ENCODE data around the gene OGDH. TPM values are rescaled to one million over a fixed set of nuclear protein-coding genes. Genes with fewer than 3 reads are reported as not detected.

The OGDH gene
- polyA plus RNA-seq, 4 donors: 51.3 to 91.5 (median 88.8) TPM

DNA sequence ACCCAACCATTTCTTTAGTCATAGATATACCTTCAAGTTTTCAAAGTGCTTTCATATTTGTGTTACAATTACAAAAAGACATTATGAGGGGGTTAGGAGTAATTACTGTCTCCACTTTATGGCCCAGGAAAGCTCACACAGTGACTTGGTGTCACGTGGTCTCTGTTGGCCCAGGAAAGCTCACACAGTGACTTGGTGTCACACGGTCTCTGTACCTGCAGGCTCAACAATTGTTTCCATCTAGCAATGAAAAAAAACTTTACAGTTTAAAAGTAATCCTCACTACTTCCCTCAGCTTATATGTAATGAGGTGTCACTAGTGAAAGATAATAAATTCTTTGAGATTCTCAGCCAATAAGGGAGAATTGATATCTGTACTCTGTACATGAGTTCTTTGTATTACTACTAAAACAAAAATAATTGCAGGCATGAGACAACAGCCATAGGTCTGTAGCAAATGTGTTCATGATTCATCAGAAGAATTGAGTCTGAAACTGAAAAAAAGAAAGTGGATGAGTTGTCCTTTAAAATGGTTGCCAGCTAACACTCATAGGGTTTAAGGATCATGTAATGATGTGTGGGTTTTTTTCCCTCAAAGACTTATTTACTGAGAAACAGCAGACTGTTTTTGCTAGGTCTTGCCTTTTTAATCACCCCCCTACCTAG, 10.9 kb downstream of the OGDH start:
- no peak for DNase-seq (ENCODE audit: low read depth in 4 of 4, low spot score in 3 of 4)

DNA sequence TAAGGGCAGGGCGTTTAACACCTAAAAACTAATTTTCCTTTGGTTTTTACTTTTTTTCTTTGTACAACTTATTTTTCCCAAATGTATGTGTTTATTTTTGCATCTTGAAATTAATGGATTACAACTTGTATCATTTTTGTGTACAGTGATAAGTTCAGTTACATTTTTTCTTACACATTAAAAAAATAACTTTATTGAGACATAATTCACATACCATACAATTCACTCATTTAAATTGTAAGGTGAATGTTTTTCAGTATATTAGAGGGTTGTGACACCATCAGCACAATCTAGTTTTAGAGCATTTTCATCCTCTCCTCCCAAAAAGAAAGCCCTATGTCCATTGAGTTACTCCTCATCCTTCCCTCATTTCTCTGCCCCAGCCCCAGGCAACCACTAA, 11.6 kb downstream of the OGDH start:
- DNase-seq (ENCODE audit: low read depth in 4 of 4, low spot score in 3 of 4): no peak

DNA sequence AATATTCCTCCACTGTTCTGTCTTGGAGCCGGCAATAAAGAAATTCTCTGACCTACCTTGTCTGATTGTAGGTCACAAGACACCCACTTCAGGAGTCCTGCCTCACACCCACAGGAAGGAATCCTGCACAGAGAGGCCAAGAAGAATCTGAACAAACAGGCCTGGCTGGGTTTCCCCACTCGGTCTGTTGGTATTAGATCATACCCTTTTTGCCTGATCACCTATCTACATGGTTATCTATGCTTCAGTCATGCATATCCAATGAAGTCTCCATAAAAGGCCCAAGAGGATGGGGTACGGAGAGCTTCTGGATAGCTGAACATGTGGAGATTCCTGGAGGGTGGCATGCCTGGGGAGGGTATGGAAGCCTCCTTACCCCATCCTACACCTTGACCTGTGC, 12.3 kb downstream of the OGDH start:
- no peak for DNase-seq (ENCODE audit: low read depth in 4 of 4, low spot score in 3 of 4)

DNA sequence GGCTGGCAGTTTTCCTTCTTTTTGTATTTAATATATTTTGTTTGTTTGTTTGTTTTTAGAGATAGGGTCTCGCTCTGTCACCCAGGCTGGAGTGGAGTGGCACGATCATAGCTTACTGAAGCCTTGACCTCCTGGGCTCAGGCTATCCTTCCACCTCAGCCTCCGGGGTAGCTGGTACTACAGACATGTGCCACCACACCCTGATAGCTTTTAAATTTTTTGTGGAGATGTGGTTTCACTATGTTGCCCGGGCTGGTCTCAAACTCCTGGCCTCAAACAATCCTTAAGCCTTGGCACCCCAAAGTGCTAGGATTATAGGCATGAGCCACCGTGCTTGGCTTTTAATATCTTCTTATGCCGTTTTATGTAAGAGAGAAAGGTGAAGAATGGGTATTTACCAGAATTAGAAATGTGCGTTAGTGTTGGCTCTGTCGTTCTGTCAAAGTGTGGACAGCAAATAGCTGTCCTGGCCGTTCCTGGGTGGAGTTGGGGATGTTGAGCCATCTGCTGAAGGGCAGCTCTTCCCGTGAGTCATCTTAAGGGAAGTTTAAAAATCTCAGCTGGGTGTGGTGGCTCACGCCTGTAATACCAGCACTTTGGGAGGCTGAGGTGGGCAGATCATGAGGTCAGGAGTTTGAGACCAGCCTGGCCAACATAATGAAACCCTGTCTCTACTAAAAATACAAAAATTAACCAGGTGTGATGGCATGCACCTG, 14.8 kb downstream of the OGDH start:
- DNase-seq (ENCODE audit: low read depth in 4 of 4, low spot score in 3 of 4): no peak

DNA sequence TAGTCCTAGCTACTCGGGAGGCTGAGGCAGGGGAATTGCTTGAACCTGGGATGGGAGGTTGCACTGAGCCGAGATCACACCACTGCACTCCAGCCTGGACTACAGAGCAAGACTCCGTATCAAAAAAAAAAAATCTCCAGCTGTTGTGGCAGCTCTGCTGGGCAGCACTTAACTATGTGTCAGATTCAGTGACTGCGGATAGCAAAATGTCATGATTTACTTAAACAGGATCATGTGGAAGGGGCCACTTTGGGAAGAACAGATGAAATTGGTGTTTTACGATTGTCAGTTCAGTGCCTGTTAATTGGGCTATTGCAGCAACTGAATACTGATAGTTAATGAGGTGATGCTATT, 15.3 kb downstream of the OGDH start:
- DNase-seq (ENCODE audit: low read depth in 4 of 4, low spot score in 3 of 4): no peak

DNA sequence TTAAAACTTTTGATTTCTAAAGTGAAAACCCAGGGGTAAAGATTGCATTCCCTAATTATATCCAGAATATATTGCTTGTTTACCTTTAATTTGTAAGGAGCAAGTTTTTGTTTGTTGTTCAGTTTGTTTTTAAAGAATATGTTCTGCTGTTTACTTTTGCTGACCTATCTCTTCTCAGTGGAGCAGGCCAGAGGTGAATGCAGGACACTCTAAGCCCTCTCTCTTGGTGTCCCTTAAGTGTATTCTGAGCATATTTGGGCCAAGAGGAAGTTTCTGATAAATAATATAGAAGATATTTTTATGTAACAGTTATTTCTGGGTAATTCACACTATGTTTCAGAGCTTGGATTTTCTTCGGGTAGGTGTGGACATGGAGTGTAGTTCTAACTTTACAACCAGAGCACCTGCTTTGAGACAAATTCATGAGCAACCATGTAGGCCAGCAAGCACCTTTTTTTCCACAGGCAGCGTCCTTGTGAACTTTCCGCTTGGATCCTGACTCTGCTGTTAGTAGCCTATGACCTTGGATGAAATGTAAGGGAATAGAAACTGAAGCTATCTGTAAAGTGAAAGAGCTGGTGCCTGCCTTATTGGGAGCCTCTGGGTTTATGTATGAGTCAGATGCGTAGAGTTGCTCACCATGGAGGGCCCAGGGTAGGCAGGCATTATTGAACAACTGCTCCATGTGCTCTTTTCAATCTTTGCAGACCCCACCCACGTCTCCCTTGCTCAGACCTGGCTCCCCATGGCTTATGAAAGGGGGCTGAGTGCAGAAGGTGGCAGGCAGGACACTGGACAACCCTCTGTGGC, 16.1 kb downstream of the OGDH start:
- no peak for DNase-seq (ENCODE audit: low read depth in 4 of 4, low spot score in 3 of 4)

DNA sequence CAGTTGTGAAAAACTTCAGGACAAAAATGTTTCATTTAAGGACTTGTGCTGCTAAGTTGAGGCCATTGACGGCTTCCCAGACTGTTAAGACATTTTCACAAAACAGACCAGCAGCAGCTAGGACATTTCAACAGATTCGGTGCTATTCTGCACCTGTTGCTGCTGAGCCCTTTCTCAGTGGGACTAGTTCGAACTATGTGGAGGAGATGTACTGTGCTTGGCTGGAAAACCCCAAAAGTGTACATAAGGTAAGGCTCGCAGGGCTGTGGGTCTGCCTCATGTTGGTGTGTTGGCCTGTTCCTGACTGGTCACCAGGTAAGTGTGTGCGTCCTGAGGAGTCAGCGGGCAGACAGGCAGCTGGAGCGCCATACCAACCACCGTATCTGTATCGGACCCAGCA, 17.9 kb downstream of the OGDH start:
- DNase-seq (ENCODE audit: low read depth in 4 of 4, low spot score in 3 of 4): no peak

DNA sequence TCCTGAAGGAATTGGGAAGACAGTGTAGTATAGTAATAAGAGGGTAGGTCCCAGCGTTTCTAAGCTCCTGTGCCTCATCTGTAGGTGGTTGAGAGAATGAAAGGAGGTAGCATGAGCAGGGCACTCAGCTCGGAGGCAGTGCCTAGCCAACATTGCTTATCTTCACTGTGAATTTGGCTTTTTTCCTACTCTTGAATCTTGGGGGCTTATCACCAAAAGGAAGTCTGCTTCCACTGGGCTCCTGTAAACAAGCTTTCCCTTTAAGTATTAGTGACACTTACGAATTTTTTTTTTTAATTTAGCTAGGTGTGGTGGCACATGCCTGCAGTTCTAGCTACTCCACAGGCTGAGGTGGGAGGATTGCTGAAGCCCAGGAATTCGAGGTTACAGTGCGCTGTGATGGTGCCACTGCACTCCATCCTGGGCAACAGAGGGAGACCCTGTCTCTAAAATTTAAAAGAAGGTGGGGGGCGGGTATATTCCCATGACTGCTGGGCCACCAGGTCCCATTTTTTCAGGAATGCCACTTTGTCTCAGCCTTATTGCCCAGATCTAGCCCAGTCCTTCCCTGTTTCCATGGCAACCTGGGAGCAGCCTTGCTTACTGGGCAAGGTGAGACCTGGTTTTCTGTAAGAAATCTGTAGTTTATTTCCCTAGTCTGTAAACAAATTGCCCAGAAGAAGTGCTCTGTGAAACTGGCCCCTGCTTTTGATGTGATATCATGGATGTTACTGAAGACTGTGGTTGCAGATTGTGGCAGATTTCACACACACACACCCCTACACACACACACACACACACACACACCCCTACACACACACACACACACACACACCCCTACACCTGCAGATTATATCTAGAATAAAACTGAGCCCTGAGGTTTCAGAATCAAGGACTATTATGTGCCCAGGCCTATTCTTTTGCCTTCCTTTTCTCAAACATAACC, 19.4 kb downstream of the OGDH start:
- no peak for DNase-seq (ENCODE audit: low read depth in 4 of 4, low spot score in 3 of 4)

DNA sequence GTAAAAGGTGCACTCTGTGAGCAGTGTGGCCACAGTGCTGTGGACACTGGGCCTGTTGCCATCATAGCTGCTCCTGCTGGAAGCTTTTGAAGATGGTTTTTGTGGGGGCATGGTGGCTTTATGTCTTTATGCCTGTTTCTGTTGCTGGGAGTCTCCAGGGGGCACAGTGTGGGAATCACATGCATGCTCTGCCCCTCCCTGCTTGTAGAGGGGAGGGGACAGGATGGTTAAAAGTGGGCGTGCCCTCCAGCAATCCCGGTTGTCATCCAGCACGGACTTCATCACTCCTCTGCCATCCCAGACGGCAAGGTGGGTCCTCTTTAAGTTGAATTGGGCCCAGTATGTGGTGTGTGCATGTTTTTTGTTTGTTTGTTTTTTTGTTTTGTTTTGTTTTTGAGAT, 20.2 kb downstream of the OGDH start:
- DNase-seq (ENCODE audit: low read depth in 4 of 4, low spot score in 3 of 4): no peak

DNA sequence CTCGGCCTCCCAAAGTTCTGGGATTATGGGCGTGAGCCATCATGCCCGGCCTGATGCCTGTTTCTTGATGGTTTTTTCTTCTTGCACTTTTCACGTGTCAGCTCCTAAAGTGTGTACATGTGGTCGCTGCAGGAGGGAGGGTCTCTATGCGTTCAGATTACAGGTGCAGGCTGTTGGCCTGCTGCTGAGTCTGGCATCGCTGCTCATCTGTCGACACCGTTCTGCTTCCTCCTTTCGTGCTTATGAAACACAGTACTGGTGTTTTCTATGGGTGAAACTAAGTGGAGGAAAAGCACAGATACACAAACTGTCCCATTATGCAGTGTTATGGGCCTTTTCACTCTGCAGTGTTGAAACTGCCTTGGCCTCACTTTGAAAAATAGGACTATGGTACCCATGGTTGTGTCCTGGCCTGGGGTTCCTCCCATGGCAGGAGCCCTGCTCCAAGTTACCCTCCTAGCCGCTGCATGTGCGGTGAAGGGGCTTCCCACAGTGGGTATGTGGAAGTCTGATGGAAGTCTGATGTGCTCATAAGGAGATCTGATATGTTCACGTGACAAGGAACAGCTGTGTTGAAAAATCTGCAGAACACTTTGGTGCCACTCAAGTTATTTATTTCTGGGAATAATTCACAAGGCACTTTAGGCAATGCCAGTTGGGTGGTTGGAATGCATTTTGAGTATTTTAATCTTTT, 23.5 kb downstream of the OGDH start:
- no peak for DNase-seq (ENCODE audit: low read depth in 4 of 4, low spot score in 3 of 4)

DNA sequence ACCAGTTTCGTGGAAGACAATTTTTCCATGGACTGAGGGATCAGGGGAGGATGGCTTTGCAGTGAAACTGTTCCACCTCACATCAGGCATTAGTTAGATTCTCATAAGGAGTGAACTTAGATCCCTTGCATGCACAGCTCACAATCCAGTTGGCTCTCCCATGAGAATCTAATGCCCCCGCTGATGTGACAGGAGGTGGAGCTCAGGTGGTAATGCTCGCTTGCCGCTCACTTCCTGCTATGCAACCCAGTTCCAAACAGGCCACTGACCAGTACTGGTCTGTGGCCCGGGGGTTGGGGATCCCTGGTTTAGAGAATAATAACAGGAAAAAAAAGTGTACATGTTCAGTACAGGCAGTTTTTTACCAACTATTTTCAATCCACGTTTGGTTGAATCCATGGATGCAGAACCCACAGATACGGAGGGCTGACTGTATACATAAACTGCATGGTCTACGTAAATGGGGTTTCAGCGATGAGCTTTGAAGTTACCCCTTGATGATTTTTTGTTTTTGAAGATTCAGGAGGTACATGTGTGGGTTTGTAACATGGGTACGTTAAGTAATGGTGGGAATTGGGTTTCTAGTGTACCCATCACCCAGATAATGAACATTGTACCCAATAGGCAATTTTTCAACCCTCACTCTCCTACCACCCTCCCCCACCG, 24.5 kb downstream of the OGDH start:
- no peak for DNase-seq (ENCODE audit: low read depth in 4 of 4, low spot score in 3 of 4)

DNA sequence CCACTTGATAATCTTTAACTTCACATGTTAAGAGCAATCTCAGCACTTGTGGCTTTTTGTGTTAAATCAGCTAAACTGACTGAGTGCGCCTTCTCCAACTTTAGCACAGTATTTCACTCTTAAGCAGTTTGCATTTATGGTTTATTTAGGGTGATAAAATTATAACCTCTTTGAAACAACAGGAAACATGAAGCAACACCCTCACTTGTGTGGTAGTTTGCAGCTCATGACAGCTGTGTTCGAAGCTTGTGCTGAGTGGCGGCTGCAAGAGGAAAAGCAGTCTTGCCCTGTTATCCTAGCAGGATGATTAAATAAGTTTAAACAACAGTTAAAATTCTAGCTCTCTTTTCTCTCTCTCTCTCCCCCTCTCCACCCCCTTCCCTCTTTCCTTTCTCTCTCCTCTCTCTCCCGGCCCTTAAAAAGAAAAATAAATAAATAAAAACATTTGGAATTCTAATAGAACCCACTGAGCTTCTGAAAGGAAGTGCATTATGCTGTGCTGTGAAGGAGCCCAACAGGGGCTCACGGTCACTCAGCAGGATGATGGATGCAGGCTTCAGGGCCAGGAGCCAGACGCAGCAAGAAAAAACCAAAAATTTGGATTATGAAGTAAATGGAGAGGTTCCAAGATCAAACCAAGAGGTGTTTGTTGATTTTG, 25.2 kb downstream of the OGDH start:
- DNase-seq (ENCODE audit: low read depth in 4 of 4, low spot score in 3 of 4): no peak

DNA sequence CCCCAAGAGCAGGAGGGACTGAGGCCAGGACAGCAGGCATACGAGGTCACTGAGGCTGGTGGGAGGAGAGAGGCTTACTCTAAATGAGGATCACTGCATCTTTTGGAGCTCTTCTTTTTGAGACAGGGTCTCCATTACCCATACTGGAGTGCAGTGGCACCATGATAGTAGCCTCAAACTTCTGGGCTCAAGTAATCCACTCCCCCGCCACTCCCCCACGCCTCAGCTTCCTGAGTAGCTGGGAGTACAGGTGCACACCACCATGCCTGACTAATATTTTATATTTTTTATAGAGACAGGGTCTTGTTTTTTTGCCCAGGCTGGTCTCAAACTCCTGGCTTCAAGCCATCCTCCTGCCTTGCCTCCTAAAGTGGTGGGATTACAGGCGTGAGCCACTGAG, 25.8 kb downstream of the OGDH start:
- DNase-seq (ENCODE audit: low read depth in 4 of 4, low spot score in 3 of 4): no peak

DNA sequence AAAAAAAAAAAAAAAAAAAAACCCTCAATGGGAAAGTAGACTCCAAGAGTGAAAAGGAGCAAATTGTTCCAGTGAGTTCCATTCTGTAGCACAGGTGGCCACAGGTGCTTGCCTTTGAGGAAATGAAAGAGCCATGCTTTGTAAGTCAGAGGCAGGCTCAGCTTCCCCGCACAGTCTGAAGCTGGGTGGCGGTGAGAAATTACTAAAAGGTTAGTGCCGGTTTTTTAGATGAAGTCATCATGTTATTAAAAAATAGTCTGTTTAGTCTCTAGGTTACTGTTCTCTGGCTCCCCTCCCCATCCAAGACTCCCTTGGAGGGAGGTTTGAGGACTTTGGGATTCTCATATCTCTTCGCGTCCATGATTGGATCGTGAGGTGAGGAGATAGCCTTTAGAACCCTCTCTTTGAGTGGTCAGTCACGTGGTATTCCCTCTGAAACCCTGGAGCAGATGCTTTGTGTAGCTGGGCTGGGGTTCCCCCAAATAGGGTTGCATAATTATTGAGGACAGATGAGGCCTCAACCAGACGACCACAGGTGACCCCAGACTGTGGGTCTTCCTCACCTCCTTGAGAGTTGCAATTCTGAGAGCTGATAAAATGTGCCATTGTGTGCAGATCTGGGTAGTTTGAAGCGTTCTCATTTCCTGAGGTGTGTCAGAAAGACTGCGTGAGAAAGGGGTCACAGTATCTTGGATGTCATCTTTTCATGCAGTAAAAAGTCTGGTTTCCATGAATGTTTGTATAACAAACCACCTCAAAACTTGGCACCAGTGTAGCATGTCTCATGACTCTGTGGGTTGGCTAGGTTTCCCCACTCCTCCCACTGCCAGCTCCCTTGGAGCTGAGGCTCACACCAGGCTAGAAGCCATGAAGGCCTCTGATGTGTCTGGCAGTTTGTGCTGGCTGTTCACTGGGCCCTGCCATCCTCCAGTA, 27.1 kb downstream of the OGDH start:
- no peak for DNase-seq (ENCODE audit: low read depth in 4 of 4, low spot score in 3 of 4)

DNA sequence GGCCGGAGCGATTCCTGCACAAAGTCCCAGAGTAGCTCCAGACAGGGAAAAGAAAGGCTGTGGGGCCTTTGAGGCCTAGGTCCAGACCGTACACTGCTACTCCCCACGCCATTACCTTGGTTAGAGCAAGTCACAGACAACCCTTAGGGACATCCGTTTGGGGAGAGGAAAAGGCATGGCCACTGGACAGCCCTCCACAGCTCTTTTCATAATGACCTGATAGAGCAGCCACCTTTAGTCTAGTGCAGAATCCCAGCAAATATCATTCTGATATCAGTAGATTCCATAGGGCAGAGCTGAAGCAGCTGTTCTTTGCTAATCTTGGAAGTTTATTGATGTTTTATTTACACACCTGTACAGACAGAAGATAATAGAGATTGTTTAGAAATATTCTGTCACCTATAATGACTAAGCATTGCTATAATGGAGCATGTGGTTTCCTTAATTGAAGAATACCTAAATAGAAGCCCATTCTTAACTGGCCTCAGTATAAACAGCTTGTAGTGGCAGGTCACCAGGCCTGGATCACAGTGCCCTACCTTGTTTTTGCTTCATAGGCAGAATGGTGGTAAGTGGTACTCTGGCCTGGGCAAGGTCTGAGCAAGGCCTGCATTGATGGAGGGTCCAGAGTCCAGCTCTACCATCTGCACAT, 27.9 kb downstream of the OGDH start:
- no peak for DNase-seq (ENCODE audit: low read depth in 4 of 4, low spot score in 3 of 4)

DNA sequence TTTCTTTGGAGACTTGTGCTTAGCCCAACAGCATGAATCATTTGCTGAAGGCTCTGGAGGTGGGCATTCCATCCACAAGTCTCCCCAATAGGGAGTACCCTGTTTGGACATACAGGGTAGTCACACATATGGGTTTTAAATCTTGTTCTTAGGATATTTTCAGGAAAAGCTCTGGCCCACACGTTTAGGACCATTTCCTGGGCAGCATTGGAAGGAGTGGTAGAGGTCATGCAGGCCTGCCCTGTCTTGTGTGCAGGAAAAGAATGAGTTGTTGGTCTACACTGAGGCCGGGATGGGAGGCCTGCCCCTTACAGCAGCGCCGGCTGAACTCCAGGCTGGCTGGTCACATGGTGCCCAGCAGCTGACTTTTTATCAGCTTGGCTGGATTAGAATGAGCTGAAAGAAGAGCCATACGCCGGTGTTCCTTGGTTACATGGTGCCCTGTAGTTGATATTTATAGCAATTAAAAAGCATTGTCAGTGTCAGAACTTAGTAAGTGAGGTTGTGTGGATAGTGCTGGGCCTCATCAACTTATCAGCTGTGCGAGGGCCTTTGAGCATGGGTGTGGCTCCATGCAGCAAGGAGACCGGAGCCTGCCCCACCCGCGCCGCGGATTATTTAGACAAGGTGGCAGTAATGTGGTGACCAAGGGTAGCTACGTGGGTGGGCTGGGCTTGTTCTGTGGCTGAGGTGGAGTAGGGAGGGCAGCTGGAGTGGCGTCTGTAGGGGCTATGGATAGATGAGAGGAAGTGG, 28.6 kb downstream of the OGDH start:
- DNase-seq (ENCODE audit: low read depth in 4 of 4, low spot score in 3 of 4): no peak

Data from left renal pelvis (tissue), 4 donors.